Thyroid gland (tissue), 4 donors: ENCODE measurements around the gene TBRG1. TPM values are rescaled to one million over a fixed set of nuclear protein-coding genes. Genes with fewer than 3 reads are reported as not detected.

Experiments
- DNase-seq, 2 donors: peaks; one replicate each; pipeline ENCODE4 v3.0.0-alpha.2; 2019
- H3K27ac ChIP-seq, 3 donors: fragments of 200-600 bp; sonication (generic); 1 replicate in 2 of 3; 2 replicates in 1 of 3; pipeline ENCODE4 v1.5.1; 2016 to 2019; ENCODE audit warnings: mild to moderate bottlenecking in 1 of 3, moderate library complexity in 1 of 3
- H3K27me3 ChIP-seq: fragments of 200-600 bp; sonication (generic); one replicate; pipeline ENCODE4 v1.5.1; 2019
- H3K36me3 ChIP-seq, 2 donors: fragments of 200-600 bp; sonication (generic); one replicate each; pipeline ENCODE4 v1.5.1; 2016 to 2019
- H3K4me1 ChIP-seq, 2 donors: fragments of 200-600 bp; sonication (generic); one replicate each; pipeline ENCODE4 v1.5.1; 2017 to 2019
- H3K4me3 ChIP-seq, 3 donors: fragments of 200-600 bp; sonication (generic); replicated peaks in 1 of 3; 1 replicate in 2 of 3; 2 replicates in 1 of 3; pipeline ENCODE4 v1.5.1; 2016; ENCODE audit warnings: mild to moderate bottlenecking in 1 of 3
- H3K9me3 ChIP-seq: fragments of 200-600 bp; sonication (generic); one replicate; pipeline ENCODE4 v1.5.1; 2017
- CTCF ChIP-seq, 6 experiments: fragments of 200-600 bp in 3 of 6; fragments of 450-650 bp in 3 of 6; sonication (generic) in 3 of 6; IDR thresholded peaks; one replicate each; pipeline ENCODE4 v1.5.1; 2016 to 2019; ENCODE audit warnings: antibody characterized with exemption in 6 of 6, mild to moderate bottlenecking in 2 of 6, inconsistent platforms in 1 of 6, moderate library complexity in 1 of 6
- POLR2A ChIP-seq, 2 donors: fragments of 450-650 bp; IDR thresholded peaks; one replicate each; pipeline ENCODE4 v1.6.1; 2017; ENCODE audit warnings: antibody characterized with exemption in 2 of 2, mild to moderate bottlenecking in 2 of 2, moderate library complexity in 1 of 2
- WGBS, 2 donors: methylation state at CpG; one replicate each; pipeline ENCODE4 v1.1.5; 2017; 5-methylcytosine and 5-hydroxymethylcytosine counted together
- intact Hi-C: fragments of 100-400 bp; cut with DNase I; formaldehyde crosslinking; loops from one replicate; pipeline ENCODE4 v1.15.1; 2023
- total RNA-seq, 4 donors: library from RNA; depleted of rRNA; stranded (reverse); fragments of >200 nt; gene quantifications; one replicate each; pipeline ENCODE4 v1.2.3, GENCODE V29; 2016

TBRG1 gene
- total RNA-seq, 4 donors from 2014 or later, result 34.7 to 59.8 (median 46.3) TPM

DNA sequence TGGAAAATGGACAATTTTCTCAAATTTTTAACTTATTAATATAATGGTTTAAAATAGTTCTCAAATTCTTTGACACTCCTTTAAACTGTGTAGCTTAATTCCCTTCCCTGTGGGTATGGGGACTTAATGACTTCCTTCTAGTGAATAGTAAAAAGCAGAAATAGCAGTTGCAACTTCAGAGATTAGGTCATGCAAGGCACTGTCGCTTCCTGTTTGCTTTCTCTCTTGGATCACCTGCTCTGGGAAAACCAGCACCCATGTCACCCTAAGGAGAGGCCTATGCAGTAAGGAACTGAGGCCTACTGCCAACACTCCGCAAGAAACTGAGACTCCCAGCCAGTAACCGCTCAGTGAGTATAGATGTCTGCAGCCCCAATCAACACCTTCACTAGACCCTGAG, 16.9 kb upstream of the TBRG1 start:
- Histone ChIP-seq H3K4me3 (no peak overlapping the region), H3K9me3 (no peaks in the 10 kb centered on the region), H3K4me1 (no peaks in the 10 kb centered on the region), H3K36me3 (no peaks in the 10 kb centered on the region), H3K27me3 (no peaks in the 10 kb centered on the region), H3K27ac (no peak overlapping the region)
- 79 to 83% methylated on average over 3 of the region's 3 CpGs for WGBS, 2 donors
- TF ChIP-seq POLR2A (IDR thresholded peaks at IDR 0.05), result no peak
- TF ChIP-seq CTCF (IDR thresholded peaks at IDR 0.05), result no peak
- intact Hi-C loops, result no loop called here
- DNase-seq, result no peak

GRCh38 chr11:124608147-124608546, 14.5 kb upstream of the TBRG1 start:
- Histone ChIP-seq H3K4me1 (no peaks in the 10 kb centered on the region), H3K27ac (no peak overlapping the region), H3K4me3 (no peak overlapping the region), H3K9me3 (no peaks in the 10 kb centered on the region), H3K36me3 (no peaks in the 10 kb centered on the region), H3K27me3 (no peaks in the 10 kb centered on the region)
- intact Hi-C loops, result no loop called here
- no peak for DNase-seq
- no peak for TF ChIP-seq CTCF (IDR thresholded peaks at IDR 0.05)
- no peak for TF ChIP-seq POLR2A (IDR thresholded peaks at IDR 0.05)

DNA sequence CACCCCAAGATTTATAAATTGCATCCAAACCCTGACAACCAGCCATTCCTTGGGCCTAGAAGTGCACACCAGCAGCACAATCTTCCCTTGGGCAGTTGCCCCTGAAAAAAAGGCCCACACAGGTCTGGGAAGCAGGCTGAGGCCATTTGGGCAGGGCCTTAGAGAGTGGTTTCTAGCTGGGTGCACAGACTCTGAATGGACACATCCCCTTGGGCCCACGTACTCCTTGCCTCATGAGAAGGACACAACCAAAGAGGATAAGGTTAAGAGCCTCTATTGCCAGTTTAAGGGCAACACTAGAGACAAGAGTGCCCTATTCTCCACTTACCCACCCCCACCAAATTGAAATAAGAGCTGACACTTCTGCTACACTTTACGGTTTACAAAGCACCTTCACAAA, 12.4 kb upstream of the TBRG1 start:
- intact Hi-C loops, result no loop called here
- Histone ChIP-seq H3K4me3 (no peak overlapping the region), H3K27me3 (no peaks in the 10 kb centered on the region), H3K27ac (no peak overlapping the region), H3K9me3 (no peaks in the 10 kb centered on the region), H3K36me3 (no peaks in the 10 kb centered on the region), H3K4me1 (no peaks in the 10 kb centered on the region)
- no peak for TF ChIP-seq CTCF (IDR thresholded peaks at IDR 0.05)
- no peak for TF ChIP-seq POLR2A (IDR thresholded peaks at IDR 0.05)
- 77 to 91% methylated on average over 2 of the region's 2 CpGs for WGBS, 2 donors
- DNase-seq, result no peak

DNA sequence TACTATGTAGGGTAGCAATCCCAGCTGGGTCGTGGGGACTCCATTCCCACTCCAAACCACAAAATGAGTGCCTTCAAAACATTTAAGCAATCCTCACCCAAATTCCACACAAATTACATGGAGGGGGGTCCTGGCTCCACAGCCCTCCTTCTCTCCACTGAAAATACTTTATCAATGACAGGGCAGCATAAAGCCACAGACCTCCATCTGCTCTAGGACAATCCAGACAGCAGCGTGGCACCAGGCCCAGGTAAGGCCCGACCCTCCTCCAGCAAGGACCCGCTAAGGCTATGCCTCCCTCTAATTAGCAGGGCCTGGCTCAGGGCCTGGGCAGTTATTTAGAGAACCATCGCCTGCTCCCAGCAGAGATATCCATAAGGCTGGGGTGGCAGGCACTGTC, 11.6 kb upstream of the TBRG1 start, which contains the start of gene PANX3:
Gene PANX3, plus strand, starts transcription at position 365 of the 400 bp plus-strand sequence. CDS start 129 bp downstream, outside the sequence.
- H3K27me3 ChIP-seq, result no peaks in the 10 kb centered on the region
- 85 to 92% methylated on average over 4 of the region's 5 CpGs for WGBS, 2 donors
- DNase-seq, result no peak
- no peaks in the 10 kb centered on the region for H3K9me3 ChIP-seq
- TF ChIP-seq POLR2A (IDR thresholded peaks at IDR 0.05) (no peak), CTCF (IDR thresholded peaks at IDR 0.05) (no peak)
- intact Hi-C loops, result no loop called here
- H3K27ac ChIP-seq, result no peak within 1 kb of the TSS
- no peaks in the 10 kb centered on the region for H3K4me1 ChIP-seq
- H3K36me3 ChIP-seq, result no peaks in the 10 kb centered on the region
- no peak within 1 kb of the TSS for H3K4me3 ChIP-seq

DNA sequence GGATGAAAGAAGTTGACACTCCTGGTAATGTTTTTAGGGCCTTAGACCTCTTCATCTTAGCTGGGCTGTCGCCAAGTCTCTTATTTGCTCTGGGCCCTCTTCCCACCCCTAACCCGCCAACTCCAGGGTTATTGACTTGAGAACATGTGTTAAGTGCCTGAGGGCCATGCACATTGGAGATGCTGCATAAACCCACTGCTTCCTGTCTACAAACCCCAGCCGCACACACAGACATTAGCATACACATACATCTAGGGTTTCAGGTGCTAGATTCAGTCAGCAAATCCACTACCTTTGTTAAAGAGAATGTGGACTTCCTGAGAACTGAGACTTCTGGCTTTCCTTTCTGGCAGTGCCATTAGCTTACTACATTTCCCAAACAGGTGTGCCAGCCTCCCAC, 10.6 kb upstream of the TBRG1 start:
- WGBS, 2 donors, result 39 to 57% methylated on average over 3 of the region's 3 CpGs
- intact Hi-C loops, result no loop called here

More for the DNA sequence above, 10.6 kb upstream of the TBRG1 start:
- Histone ChIP-seq H3K4me1 (no peaks in the 10 kb centered on the region), H3K27ac (no peak overlapping the region), H3K36me3 (no peaks in the 10 kb centered on the region), H3K27me3 (no peaks in the 10 kb centered on the region), H3K9me3 (no peaks in the 10 kb centered on the region), H3K4me3 (no peak overlapping the region)
- DNase-seq, result no peak
- TF ChIP-seq POLR2A (IDR thresholded peaks at IDR 0.05) (no peak), CTCF (IDR thresholded peaks at IDR 0.05) (no peak)
